ENCODE data around the gene PKNOX2.

PKNOX2 gene, protein sequence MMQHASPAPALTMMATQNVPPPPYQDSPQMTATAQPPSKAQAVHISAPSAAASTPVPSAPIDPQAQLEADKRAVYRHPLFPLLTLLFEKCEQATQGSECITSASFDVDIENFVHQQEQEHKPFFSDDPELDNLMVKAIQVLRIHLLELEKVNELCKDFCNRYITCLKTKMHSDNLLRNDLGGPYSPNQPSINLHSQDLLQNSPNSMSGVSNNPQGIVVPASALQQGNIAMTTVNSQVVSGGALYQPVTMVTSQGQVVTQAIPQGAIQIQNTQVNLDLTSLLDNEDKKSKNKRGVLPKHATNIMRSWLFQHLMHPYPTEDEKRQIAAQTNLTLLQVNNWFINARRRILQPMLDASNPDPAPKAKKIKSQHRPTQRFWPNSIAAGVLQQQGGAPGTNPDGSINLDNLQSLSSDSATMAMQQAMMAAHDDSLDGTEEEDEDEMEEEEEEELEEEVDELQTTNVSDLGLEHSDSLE

DNA sequence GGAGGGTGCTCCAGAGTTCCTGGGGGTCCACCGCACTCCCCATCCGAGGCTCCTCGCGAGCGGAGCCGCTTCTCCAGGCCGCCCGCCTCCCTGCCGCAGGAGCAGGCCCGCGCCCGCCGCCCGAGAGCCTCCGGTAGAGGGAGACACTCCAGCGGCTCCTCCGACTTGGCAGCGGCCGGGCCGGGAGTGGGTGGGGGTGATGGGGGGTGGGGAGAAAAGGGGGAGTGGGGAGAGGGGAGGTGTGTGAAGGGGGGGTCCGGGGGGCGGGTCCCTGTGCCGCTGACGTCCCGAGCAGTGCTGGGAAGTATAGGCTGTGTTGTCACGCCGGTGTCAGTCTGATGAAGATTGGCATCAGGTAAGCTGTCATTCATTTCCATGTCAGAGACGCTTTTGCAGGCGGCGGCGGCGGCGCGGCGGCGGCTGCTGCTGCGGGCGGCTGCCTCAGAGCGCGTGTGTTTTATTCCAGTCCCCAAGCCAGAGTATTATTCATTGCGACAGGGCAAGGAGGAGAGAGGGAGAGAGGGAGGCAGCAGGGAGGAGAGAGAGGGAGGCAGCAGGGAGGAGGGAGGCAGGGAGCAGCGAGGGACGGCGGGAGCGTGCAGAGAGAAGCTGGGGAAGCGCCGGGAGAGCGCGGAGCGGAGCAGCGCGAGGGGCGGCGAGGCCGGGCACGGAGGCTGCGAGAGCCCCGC is at the start of gene PKNOX2:
PKNOX2 (plus strand) TSS at position 330 of the 689 bp plus-strand sequence. CDS start 186,555 bp downstream, outside the sequence.
- Mint-ChIP-seq H3K27ac (peak within 1 kb of the TSS; percentile 14), H3K36me3 (peaks cover 1% of the 10 kb centered on the region), H3K4me1 (peaks cover 19% of the 10 kb centered on the region), H3K9me3 (no peaks in the 10 kb centered on the region), H3K4me3 (peak within 1 kb of the TSS; percentile 88), H3K27me3 (peaks cover 86% of the 10 kb centered on the region)
- CTCF ChIA-PET: interaction anchor here (0.9 kb wide), 1 partner anchor 181 kb away, joined by 7 read pairs; no protein-coding TSS in a partner anchor
- DNase-seq: peak; percentile 67

DNA sequence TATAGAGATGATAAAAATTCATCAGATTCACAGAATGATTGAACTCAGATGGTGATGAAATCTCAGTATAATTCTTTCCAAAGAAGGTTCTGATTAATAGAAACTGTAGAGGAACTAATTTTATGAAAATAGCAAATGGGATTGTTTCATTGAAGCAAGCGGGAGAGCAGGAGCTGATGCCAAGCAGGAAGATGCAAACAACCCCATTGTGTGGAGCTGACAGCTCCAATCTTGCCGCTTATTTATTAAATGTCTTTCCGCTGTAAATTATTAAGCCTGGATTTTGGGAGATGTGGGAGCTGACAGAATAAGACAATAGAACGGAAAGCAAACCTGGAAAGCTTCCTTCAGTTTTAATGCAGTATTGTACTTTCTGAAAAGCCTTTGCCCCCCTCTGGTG is 47.1 kb upstream of the PKNOX2 start:
- CTCF ChIA-PET: interaction anchor here (0.6 to 0.9 kb wide), 2 partner anchors 9 to 334 kb away, joined by 3 to 5 read pairs; no protein-coding TSS in a partner anchor
- Mint-ChIP-seq H3K4me3 (no peak overlapping the region), H3K27me3 (peaks cover 51% of the 10 kb centered on the region), H3K9me3 (peaks cover under 1% of the 10 kb centered on the region), H3K36me3 (no peaks in the 10 kb centered on the region), H3K27ac (no peak overlapping the region), H3K4me1 (no peaks in the 10 kb centered on the region)
- DNase-seq: no peak

DNA sequence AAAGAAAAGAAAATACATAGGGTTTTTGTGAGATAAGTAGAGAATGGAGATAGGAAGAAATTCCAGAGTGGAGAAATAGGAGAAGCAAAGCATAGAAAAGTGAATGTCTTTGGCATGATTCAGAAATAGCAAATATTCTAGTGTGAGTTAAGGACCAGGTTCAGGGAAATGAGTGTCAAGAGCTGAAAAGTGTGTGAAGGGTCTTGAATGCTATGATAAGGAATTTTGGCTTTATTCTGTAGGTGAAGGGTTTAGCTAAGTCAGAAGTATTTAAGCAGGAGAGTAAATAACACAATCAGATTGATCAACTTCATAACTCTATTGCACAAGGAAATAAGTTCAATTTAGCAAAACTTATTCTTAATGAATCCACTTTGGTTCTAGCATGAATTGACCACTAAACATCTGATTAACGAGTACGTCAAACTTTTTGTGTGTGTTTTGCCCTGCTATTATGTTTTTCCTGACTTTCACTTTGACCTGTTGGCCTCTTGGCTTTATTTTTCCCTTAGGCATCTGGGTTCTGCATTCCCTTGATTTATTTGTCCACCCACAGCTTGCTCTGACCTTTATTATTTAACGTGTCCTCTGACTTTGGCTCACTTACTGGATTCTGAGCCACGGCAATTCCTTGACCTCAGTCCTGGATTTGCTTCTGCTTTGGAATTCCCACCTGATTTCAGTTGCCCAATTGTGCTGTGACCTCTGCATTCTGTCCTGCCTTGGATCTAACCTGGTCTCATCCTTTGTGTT is 41.2 kb upstream of the PKNOX2 start:
- no peak overlapping the region for H3K4me3 Mint-ChIP-seq
- no peaks in the 10 kb centered on the region for H3K9me3 Mint-ChIP-seq
- DNase-seq: no peak
- no peaks in the 10 kb centered on the region for H3K36me3 Mint-ChIP-seq
- H3K27me3 Mint-ChIP-seq: peaks cover 49% of the 10 kb centered on the region
- CTCF ChIA-PET: interaction anchor here (0.7 to 3.0 kb wide), 7 partner anchors 9 to 225 kb away, joined by 3 to 20 read pairs (median 6); partner anchors contain the start of gene TMEM218
- no peak overlapping the region for H3K27ac Mint-ChIP-seq
- peaks cover 4% of the 10 kb centered on the region for H3K4me1 Mint-ChIP-seq

DNA sequence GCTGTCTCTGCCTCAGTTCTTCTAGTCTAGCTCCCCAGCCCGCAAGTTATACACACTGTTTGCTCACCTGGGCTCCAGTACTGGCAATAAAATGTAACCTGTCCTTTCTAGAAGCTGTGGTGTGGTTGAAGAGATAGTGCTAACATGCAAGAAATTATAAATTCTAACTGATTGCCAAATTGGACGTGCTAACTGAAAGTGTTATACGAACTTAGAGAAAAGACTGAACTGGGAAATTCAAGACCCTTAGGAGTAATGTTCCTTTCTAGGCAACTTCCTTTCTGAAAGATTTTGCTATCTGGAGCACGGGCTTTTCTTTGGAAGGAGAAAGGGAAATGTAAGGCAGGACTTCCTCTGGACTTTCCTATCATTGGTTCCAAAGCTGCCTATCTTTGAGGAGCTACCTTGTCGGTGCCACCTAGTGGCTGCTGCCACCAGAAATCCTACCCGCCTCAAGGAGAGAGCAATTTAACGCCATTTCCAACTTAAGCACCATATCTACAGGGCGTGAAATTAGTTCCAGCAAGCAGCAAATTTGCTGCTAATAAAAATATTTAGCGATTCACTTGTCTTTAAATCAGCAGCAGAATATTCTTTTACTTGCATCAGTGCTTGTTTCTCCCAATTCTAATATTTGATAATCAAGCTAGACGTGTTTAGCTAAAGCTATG is 40.5 kb upstream of the PKNOX2 start:
- H3K9me3 Mint-ChIP-seq: no peaks in the 10 kb centered on the region
- CTCF ChIA-PET: interaction anchor here (0.7 to 3.0 kb wide), 11 partner anchors 10 to 224 kb away, joined by 3 to 20 read pairs (median 4); partner anchors contain the start of gene TMEM218
- H3K4me1 Mint-ChIP-seq: peaks cover 4% of the 10 kb centered on the region
- DNase-seq: peak; percentile 56
- H3K4me3 Mint-ChIP-seq: no peak overlapping the region
- H3K36me3 Mint-ChIP-seq: no peaks in the 10 kb centered on the region
- no peak overlapping the region for H3K27ac Mint-ChIP-seq
- H3K27me3 Mint-ChIP-seq: peaks cover 49% of the 10 kb centered on the region

DNA sequence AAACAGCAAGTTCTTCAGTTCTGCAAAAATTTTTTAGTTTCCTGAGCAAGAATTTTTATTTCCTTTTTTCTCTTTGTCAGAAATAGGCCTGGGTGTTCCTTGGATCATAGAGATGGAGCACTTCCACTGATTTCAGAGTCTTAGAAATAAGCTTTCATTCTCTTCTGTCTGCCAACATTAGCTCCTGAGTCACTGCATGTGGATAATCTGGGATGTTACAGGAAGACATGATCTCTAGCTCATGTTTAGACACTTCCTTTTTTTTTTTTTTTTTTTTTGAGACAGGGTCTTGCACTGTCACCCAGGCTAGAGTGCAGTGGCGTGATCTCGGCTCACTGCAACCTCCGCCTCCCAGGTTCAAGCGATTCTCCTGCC is 39.9 kb upstream of the PKNOX2 start:
- Mint-ChIP-seq H3K9me3 (no peaks in the 10 kb centered on the region), H3K4me1 (peaks cover 4% of the 10 kb centered on the region), H3K27ac (no peak overlapping the region), H3K4me3 (no peak overlapping the region), H3K36me3 (no peaks in the 10 kb centered on the region), H3K27me3 (peaks cover 49% of the 10 kb centered on the region)
- DNase-seq: no peak
- CTCF ChIA-PET: interaction anchor here (0.8 to 3.0 kb wide), 10 partner anchors 10 to 208 kb away, joined by 3 to 20 read pairs (median 4); partner anchors contain the start of gene TMEM218

DNA sequence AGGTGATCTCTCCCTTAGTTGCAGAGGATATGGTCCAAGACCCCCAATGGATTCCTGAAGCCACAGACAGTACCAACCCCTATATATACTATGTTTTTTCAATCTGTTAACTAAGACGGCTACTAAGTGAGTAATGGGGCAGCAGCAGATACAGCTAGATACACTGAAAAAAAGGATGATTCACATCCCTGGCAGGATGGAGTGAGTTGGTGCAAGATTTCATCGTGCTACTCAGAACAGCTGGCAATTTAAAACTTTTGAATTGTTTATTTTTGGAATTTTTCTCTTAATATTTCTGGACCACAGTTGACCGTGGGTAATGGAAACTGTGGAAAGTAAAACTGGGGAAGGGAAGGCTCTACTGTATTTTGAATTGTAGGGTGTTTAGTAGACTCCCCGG is 36.1 kb upstream of the PKNOX2 start:
- peaks cover 4% of the 10 kb centered on the region for H3K4me1 Mint-ChIP-seq
- H3K4me3 Mint-ChIP-seq: no peak overlapping the region
- CTCF ChIA-PET: interaction anchor here (0.7 to 2.5 kb wide), 4 partner anchors 12 to 147 kb away, joined by 3 to 7 read pairs (median 4); no protein-coding TSS in a partner anchor
- H3K27me3 Mint-ChIP-seq: peaks cover 44% of the 10 kb centered on the region
- no peaks in the 10 kb centered on the region for H3K36me3 Mint-ChIP-seq
- no peaks in the 10 kb centered on the region for H3K9me3 Mint-ChIP-seq
- no peak overlapping the region for H3K27ac Mint-ChIP-seq
- DNase-seq: no peak

DNA sequence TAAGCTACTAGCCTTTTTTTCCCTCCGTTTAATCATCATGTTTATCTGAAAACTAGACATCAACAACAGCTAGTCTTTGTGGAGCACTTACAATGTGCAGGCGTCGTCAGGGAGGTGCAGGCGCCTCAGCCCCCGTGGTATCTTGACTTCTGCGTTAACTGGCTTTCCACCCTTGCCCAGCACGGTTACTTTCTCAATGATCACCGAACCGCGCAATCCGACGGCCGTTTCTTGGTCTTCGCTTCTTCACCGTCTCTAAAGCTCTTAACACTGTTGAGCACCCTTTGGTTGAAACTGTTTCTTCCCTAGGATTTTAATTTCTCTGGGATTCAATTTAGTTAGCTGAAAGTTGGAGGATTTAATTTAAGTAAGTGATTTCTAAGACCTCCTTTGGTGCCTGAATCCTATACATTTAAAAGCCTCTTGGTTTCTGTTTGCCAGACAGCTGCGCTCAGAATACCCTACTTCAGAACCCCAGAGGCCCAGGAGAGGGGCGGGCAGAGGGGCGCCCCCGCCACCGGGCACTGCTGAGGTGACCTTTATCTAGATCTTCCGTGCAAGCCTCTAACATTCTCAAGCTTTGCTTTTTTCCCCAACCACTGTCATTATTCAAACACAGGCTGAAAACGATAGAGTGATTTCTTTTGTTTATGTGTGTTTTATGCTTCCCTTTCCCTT is 35.1 kb upstream of the PKNOX2 start:
- no peak overlapping the region for H3K4me3 Mint-ChIP-seq
- H3K36me3 Mint-ChIP-seq: no peaks in the 10 kb centered on the region
- H3K9me3 Mint-ChIP-seq: no peaks in the 10 kb centered on the region
- no peak for DNase-seq
- CTCF ChIA-PET: interaction anchor here (1.4 to 2.5 kb wide), 2 partner anchors 11 to 13 kb away, joined by 5 to 7 read pairs; no protein-coding TSS in a partner anchor
- H3K27ac Mint-ChIP-seq: no peak overlapping the region
- peaks cover 47% of the 10 kb centered on the region for H3K27me3 Mint-ChIP-seq
- no peaks in the 10 kb centered on the region for H3K4me1 Mint-ChIP-seq

DNA sequence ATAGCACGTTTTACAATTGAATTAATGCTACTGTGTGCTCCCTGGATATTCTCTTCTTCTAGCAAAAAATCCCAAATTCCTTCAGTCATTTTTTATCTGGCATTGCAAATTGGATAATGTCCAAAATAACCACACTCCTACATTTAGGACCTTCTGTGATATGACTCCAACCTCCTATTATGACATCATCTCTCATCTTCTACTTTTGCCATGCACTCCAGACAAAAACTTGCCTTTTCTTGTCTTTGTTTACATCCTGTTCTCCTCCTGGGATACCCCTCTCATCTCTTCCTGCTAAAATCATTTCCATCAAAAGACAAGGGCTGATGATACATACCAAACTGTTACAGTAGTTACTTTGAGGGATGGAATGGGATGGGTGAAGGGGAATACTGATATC is 32.5 kb upstream of the PKNOX2 start:
- Mint-ChIP-seq H3K27ac (no peak overlapping the region), H3K36me3 (no peaks in the 10 kb centered on the region), H3K27me3 (peaks cover 32% of the 10 kb centered on the region), H3K9me3 (no peaks in the 10 kb centered on the region), H3K4me1 (no peaks in the 10 kb centered on the region), H3K4me3 (no peak overlapping the region)
- no peak for DNase-seq
- CTCF ChIA-PET: no interaction called here

DNA sequence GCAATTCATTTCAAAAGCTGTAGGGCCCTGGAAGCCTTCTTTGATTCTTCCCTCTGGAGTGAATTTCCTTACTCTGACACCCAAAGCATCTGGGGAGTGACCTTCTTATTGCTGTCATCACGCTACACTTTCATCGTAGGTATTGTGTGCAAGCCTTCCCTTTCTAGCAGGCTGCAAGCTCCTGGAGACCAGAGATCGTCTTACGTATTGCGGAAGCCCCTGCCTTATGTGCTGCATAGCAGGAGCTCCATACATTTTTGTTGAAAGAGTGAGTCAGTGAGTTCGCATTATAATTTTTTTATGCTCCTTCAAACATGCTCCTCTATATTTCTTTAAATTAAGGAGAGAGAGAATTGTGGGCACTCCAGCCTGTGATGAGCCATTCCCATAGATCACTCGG is 32.0 kb upstream of the PKNOX2 start:
- H3K36me3 Mint-ChIP-seq: no peaks in the 10 kb centered on the region
- H3K4me1 Mint-ChIP-seq: no peaks in the 10 kb centered on the region
- CTCF ChIA-PET: no interaction called here
- no peak for DNase-seq
- peaks cover 28% of the 10 kb centered on the region for H3K27me3 Mint-ChIP-seq
- H3K9me3 Mint-ChIP-seq: no peaks in the 10 kb centered on the region
- no peak overlapping the region for H3K27ac Mint-ChIP-seq
- H3K4me3 Mint-ChIP-seq: no peak overlapping the region

DNA sequence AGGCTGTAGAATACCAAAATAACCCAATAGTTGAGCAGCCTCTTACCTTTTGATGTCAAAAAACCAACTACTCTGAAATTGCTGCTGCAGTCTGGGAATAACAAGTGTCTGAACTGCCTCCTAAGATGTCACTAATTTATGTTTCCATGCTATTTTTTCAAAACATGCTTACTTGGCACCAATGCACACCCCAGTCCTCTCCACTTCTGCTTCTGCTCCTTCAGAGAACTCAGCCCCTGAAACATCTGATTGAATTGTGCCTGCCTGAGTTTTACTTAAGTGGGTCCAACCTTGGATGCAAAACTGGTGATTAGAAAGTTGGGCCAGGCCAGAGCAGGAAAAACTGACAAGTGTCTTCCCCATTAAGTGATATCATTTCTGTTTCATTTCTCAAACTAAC is 28.6 kb upstream of the PKNOX2 start:
- H3K27me3 Mint-ChIP-seq: peaks cover 43% of the 10 kb centered on the region
- H3K27ac Mint-ChIP-seq: no peak overlapping the region
- H3K4me1 Mint-ChIP-seq: no peaks in the 10 kb centered on the region
- CTCF ChIA-PET: no interaction called here
- H3K4me3 Mint-ChIP-seq: no peak overlapping the region
- no peak for DNase-seq
- H3K36me3 Mint-ChIP-seq: no peaks in the 10 kb centered on the region
- no peaks in the 10 kb centered on the region for H3K9me3 Mint-ChIP-seq

DNA sequence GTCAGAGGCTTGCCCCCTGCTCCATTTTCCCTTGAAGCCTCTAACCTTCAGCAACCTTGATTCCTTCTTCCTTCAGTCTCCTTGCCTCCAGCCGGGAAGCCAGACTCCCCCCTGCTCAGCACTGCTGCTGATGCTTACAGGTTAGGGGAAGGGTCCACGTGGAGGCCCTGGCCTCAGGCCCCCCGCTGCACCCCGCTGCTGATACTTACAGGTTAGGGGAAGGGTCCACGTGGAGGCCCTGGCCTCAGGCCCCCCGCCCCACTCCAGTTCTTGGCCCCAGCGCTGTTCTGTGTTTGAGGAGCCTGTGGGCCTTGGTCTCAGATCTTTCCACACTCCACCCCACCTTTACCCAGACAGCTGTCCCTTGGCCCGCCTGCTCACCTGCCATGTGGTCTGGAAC is 25.6 kb upstream of the PKNOX2 start:
- no peaks in the 10 kb centered on the region for H3K36me3 Mint-ChIP-seq
- no peak for DNase-seq
- no peak overlapping the region for H3K4me3 Mint-ChIP-seq
- peaks cover 51% of the 10 kb centered on the region for H3K27me3 Mint-ChIP-seq
- H3K9me3 Mint-ChIP-seq: no peaks in the 10 kb centered on the region
- CTCF ChIA-PET: interaction anchor here (0.9 to 1.1 kb wide), 2 partner anchors 15 to 16 kb away, joined by 3 to 4 read pairs; no protein-coding TSS in a partner anchor
- H3K27ac Mint-ChIP-seq: no peak overlapping the region
- H3K4me1 Mint-ChIP-seq: peaks cover 2% of the 10 kb centered on the region

DNA sequence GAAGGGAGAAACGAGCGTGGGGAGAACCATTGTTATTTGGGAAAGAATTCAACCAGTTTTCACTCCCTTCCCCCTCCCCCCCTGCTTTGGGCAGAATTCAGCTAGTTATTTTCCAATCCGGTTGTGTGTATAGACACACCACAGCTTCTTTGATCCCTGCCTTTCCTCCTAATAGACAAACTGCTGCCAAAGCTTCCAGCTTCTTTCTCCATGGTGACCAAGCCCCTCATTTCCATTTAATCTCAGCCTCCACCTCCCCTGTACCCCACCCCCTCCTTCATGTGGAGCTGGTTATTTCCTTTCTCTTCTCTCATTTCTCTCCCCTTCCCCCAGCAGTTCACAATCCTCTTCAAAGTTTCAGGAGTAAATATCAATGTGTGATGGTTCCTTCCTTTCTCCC is 24.8 kb upstream of the PKNOX2 start:
- Mint-ChIP-seq H3K36me3 (no peaks in the 10 kb centered on the region), H3K9me3 (no peaks in the 10 kb centered on the region), H3K4me1 (peaks cover 2% of the 10 kb centered on the region), H3K27ac (no peak overlapping the region), H3K27me3 (peaks cover 47% of the 10 kb centered on the region), H3K4me3 (no peak overlapping the region)
- CTCF ChIA-PET: interaction anchor here (0.9 to 4.0 kb wide), 5 partner anchors 15 to 49 kb away, joined by 3 to 51 read pairs (median 4); partner anchors contain the start of gene TMEM218
- no peak for DNase-seq

DNA sequence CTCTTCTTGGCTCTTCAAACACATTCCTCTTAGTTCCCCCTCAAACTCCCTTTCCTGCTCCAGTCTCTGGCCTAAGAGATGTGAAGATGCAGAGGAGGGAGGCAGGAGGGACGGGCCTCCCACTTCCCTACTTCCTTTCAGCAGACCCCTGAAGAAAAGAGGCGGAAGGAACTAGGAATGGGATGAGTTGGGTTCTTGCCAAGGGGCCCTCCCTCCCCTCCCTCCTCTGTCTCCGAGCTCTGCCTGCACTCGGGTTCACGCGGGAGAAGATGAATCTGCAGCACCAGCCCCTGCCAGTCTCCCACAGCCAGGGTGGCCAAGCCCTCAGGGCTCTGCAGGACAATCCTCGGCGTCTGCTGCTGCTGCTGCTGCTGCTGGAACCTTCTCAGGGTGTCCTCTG is 24.3 kb upstream of the PKNOX2 start:
- H3K4me1 Mint-ChIP-seq: peaks cover 2% of the 10 kb centered on the region
- peaks cover 47% of the 10 kb centered on the region for H3K27me3 Mint-ChIP-seq
- no peak overlapping the region for H3K4me3 Mint-ChIP-seq
- no peak overlapping the region for H3K27ac Mint-ChIP-seq
- DNase-seq: no peak
- H3K9me3 Mint-ChIP-seq: no peaks in the 10 kb centered on the region
- no peaks in the 10 kb centered on the region for H3K36me3 Mint-ChIP-seq
- CTCF ChIA-PET: interaction anchor here (1.0 to 4.0 kb wide), 7 partner anchors 11 to 303 kb away, joined by 3 to 51 read pairs (median 4); partner anchors contain the start of gene TMEM218
